Urinary bladder (tissue), 4 donors: Measurements from ENCODE around the gene PFKP. TPM values are rescaled to one million over a fixed set of nuclear protein-coding genes. Genes with fewer than 3 reads are reported as not detected.

Source experiments
- DNase-seq: peaks from one replicate; pipeline ENCODE4 v3.0.0-alpha.2; 2015; ENCODE audit errors: extremely low spot score
- H3K27ac ChIP-seq: one replicate; pipeline ENCODE4 v1.5.1; 2013; ENCODE audit warnings: low read depth, mild to moderate bottlenecking, moderate library complexity
- H3K36me3 ChIP-seq: one replicate; pipeline ENCODE4 v1.6.1; 2013; ENCODE audit warnings: mild to moderate bottlenecking, moderate library complexity; ENCODE audit not compliant: insufficient read depth
- H3K4me1 ChIP-seq: one replicate; pipeline ENCODE4 v1.6.1; 2013; ENCODE audit warnings: mild to moderate bottlenecking, moderate library complexity; ENCODE audit not compliant: insufficient read depth
- H3K4me3 ChIP-seq: one replicate; pipeline ENCODE4 v1.5.1; 2013; ENCODE audit warnings: low read depth, low read length
- WGBS: extraction: QIAGEN DNeasy Blood & Tissue Kit; methylation state at CpG from one replicate; pipeline ENCODE4 v1.1.7; 2013; 5-methylcytosine and 5-hydroxymethylcytosine counted together
- polyA plus RNA-seq: library from polyadenylated mRNA; stranded (reverse); fragments of 200-250 nt; gene quantifications from one replicate; pipeline ENCODE4 v1.2.3, GENCODE V29; 2013
- total RNA-seq: library from RNA; depleted of rRNA; stranded (reverse); fragments of >200 nt; gene quantifications from one replicate; pipeline ENCODE4 v1.2.3, GENCODE V29; 2014
- donor health status: healthy with polysubstance abuse.
- donor health status: healthy.

The PFKP gene
- 40.6 TPM for total RNA-seq
- 104 TPM for polyA plus RNA-seq

GRCh38 chr10:3067118-3067858 lies at the start of gene PFKP:
PFKP (plus strand) TSS chr10:3067548; CDS start chr10:3067596, 48 bp downstream.
- DNase-seq = no peak
- Histone ChIP-seq H3K36me3 (no peaks in the 10 kb centered on the region), H3K4me1 (no peaks in the 10 kb centered on the region), H3K4me3 (peak within 1 kb of the TSS; percentile 77), H3K27ac (peak within 1 kb of the TSS; percentile 27)
- WGBS = under 1% methylated on average over 86 of the region's 86 CpGs

GRCh38 chr10:3018247-3018646 lies 49.1 kb upstream of the PFKP start:
- no peak overlapping the region for H3K27ac ChIP-seq
- H3K36me3 ChIP-seq = no peaks in the 10 kb centered on the region
- 68% methylated on average over 4 of the region's 4 CpGs for WGBS
- no peak for DNase-seq
- H3K4me3 ChIP-seq = no peak overlapping the region
- H3K4me1 ChIP-seq = no peaks in the 10 kb centered on the region

GRCh38 chr10:3020311-3020710 lies 47.0 kb upstream of the PFKP start:
- no peaks in the 10 kb centered on the region for H3K36me3 ChIP-seq
- no peaks in the 10 kb centered on the region for H3K4me1 ChIP-seq
- 96% methylated on average over 15 of the region's 15 CpGs for WGBS
- DNase-seq = no peak
- no peak overlapping the region for H3K4me3 ChIP-seq
- no peak overlapping the region for H3K27ac ChIP-seq

DNA sequence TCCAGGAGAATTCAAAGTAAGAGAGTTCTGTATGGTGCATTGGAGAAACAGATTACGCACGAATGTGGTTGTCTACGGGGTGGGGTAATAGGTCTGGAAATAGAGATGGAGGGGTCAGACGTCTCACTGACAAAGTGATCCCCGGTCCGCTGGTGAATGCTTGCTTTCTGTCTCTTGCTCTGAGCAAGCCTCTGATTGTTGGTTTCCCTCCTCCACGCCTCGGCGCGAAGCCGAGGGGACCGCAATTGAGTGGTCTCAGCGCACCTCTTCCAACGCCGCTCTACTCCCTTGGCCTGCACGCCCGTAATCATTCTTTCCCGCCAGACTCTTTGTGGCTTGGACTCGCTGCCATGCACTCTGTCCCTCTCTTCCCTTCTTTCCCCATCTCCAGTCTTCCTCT lies 46.5 kb upstream of the PFKP start:
- no peaks in the 10 kb centered on the region for H3K4me1 ChIP-seq
- DNase-seq = no peak
- no peak overlapping the region for H3K27ac ChIP-seq
- WGBS = 95% methylated on average over 19 of the region's 19 CpGs
- H3K36me3 ChIP-seq = no peaks in the 10 kb centered on the region
- H3K4me3 ChIP-seq = no peak overlapping the region

- H3K4me3 ChIP-seq = no peak overlapping the region
- no peak for DNase-seq
- WGBS = 68% methylated on average over 3 of the region's 3 CpGs
These were observed 45.3 kb upstream of the PFKP start for GRCh38 chr10:3022027-3022426.

DNA sequence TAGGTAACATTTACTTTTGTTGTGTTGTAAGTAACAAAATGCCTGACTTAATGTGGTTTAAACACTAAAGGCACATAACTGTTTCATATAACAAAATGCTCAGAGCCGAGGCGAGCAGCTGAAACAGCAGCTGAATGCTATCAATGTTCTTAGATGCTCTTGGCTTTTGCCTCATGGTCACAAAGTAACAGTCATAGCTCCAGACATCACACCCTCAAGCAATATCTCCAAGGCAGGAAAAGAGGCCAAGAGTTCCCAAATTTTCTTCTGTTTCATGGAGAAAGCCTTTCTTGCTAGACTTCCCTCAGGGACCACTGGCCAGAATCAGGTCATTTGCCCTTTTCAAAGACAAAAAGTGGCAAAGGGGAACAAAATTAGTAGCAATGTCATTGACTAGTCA lies 43.5 kb upstream of the PFKP start:
- no peaks in the 10 kb centered on the region for H3K36me3 ChIP-seq
- 97% methylated on average over 2 of the region's 2 CpGs for WGBS
- H3K27ac ChIP-seq = no peak overlapping the region
- H3K4me3 ChIP-seq = no peak overlapping the region
- H3K4me1 ChIP-seq = no peaks in the 10 kb centered on the region
- DNase-seq = no peak

More at GRCh38 chr10:3022027-3022426, 45.3 kb upstream of the PFKP start:
- no peaks in the 10 kb centered on the region for H3K36me3 ChIP-seq
- H3K27ac ChIP-seq = no peak overlapping the region
- H3K4me1 ChIP-seq = no peaks in the 10 kb centered on the region

GRCh38 chr10:3025026-3025683 lies 42.2 kb upstream of the PFKP start:
- 74% methylated on average over 6 of the region's 6 CpGs for WGBS
- H3K27ac ChIP-seq = no peak overlapping the region
- no peaks in the 10 kb centered on the region for H3K36me3 ChIP-seq
- H3K4me1 ChIP-seq = no peaks in the 10 kb centered on the region
- no peak overlapping the region for H3K4me3 ChIP-seq
- DNase-seq = no peak

GRCh38 chr10:3027866-3028265 lies 39.5 kb upstream of the PFKP start:
- Histone ChIP-seq H3K4me3 (no peak overlapping the region), H3K4me1 (no peaks in the 10 kb centered on the region), H3K27ac (no peak overlapping the region), H3K36me3 (no peaks in the 10 kb centered on the region)
- DNase-seq = no peak
- 76% methylated on average over 3 of the region's 3 CpGs for WGBS

GRCh38 chr10:3028441-3028840 lies 38.9 kb upstream of the PFKP start:
- no peaks in the 10 kb centered on the region for H3K4me1 ChIP-seq
- H3K4me3 ChIP-seq = no peak overlapping the region
- DNase-seq = no peak
- no peak overlapping the region for H3K27ac ChIP-seq
- no peaks in the 10 kb centered on the region for H3K36me3 ChIP-seq
- WGBS = 89% methylated on average over 11 of the region's 11 CpGs

GRCh38 chr10:3030765-3031164 lies 36.6 kb upstream of the PFKP start:
- no peak for DNase-seq
- WGBS = 31% methylated on average over 5 of the region's 5 CpGs
- Histone ChIP-seq H3K27ac (no peak overlapping the region), H3K4me1 (no peaks in the 10 kb centered on the region), H3K4me3 (no peak overlapping the region), H3K36me3 (no peaks in the 10 kb centered on the region)

GRCh38 chr10:3031490-3031889 lies 35.9 kb upstream of the PFKP start:
- Histone ChIP-seq H3K4me3 (no peak overlapping the region), H3K36me3 (no peaks in the 10 kb centered on the region), H3K4me1 (no peaks in the 10 kb centered on the region), H3K27ac (no peak overlapping the region)
- 35% methylated on average over 4 of the region's 4 CpGs for WGBS
- DNase-seq = no peak

- Histone ChIP-seq H3K36me3 (no peaks in the 10 kb centered on the region), H3K4me3 (no peak overlapping the region), H3K27ac (no peak overlapping the region), H3K4me1 (no peaks in the 10 kb centered on the region)
- DNase-seq = no peak
- 87% methylated on average over 5 of the region's 5 CpGs for WGBS
These were observed 33.4 kb upstream of the PFKP start for GRCh38 chr10:3033925-3034324.

- H3K27ac ChIP-seq = no peak overlapping the region
- WGBS = 73% methylated on average over 4 of the region's 4 CpGs
- no peaks in the 10 kb centered on the region for H3K36me3 ChIP-seq
- DNase-seq = no peak
- no peaks in the 10 kb centered on the region for H3K4me1 ChIP-seq
- no peak overlapping the region for H3K4me3 ChIP-seq
These were observed 32.7 kb upstream of the PFKP start for GRCh38 chr10:3034616-3035015.
